OCI-LY7 (cell line): ENCODE measurements around the gene EIF5AL1.

ENCODE experiments used
- CTCF ChIP-seq: fragments of 200-600 bp; sonication (generic); conservative IDR thresholded peaks from 2 replicates; pipeline ENCODE4 v1.5.1; 2014; ENCODE audit warnings: mild to moderate bottlenecking, antibody characterized with exemption, low read length, moderate library complexity, mixed read lengths
- EZH2phosphoT487 ChIP-seq: fragments of 200-600 bp; sonication (generic); IDR thresholded peaks from 2 replicates; pipeline ENCODE4 v1.6.1; 2018; ENCODE audit warnings: low read depth, borderline replicate concordance, mild to moderate bottlenecking, mixed run types, antibody characterized with exemption, low read length, moderate library complexity, mixed read lengths

GRCh38 chr10:79507440-79508167 is 4.7 kb upstream of the EIF5AL1 start:
- TF ChIP-seq CTCF, result no peak
- no peak for TF ChIP-seq EZH2phosphoT487
